A549 (cell line): ENCODE results near the gene CCDC63. TPM values are rescaled to one million over a fixed set of nuclear protein-coding genes. Genes with fewer than 3 reads are reported as not detected.

ENCODE experiments used
- ATAC-seq, 2 experiments: fragments of 200-7000 bp in 1 of 2; fragments of >200 bp in 1 of 2; cut with Nextera tagmentation in 1 of 2; cut with Tn5 transposase in 1 of 2; 3 replicates each; pipeline versions ENCODE4 v1.8.0 to v1.9.1; 2018 to 2020; ENCODE audit warnings: mild to moderate bottlenecking in 1 of 2, moderate library complexity in 1 of 2
- CTCF ChIA-PET: fragments of 300-600 bp; sonication (Branson Sonifier 250); formaldehyde crosslinking; extraction: SDS; loops from one replicate; lab custom pipeline; 2021; ENCODE audit warnings: antibody characterized with exemption, inconsistent platforms; lab: Yijun Ruan, JAX
- POLR2A ChIA-PET: fragments of 350-600 bp; formaldehyde crosslinking; extraction: SDS; loops from one replicate; lab custom pipeline; 2021; ENCODE audit warnings: antibody characterized with exemption, inconsistent platforms; lab: Yijun Ruan, JAX
- DNase-seq, 2 experiments: peaks; one replicate each; pipeline versions ENCODE4 v3.0.0 to v3.0.0-alpha.2; 2011 to 2016; ENCODE audit warnings: low read depth in 1 of 2, low spot score in 1 of 2
- FAIRE-seq: peaks from 2 replicates; lab custom pipeline; 2011; peaks lifted over from hg19 to GRCh38; lab: Jason Lieb, UNC
- H3K27ac ChIP-seq, 2 experiments: fragments of >200 bp; sonication (Bioruptor Twin); formaldehyde crosslinking; 3 replicates each; pipeline ENCODE4 v1.5.1; 2016 to 2017
- H3K4me1 ChIP-seq: fragments of >200 bp; sonication (Bioruptor Twin); formaldehyde crosslinking; 3 replicates; pipeline ENCODE4 v1.6.1; 2016
- H3K4me2 ChIP-seq: fragments of >200 bp; sonication (Bioruptor Twin); formaldehyde crosslinking; 3 replicates; pipeline ENCODE4 v1.6.1; 2016
- H3K4me3 ChIP-seq: fragments of >200 bp; sonication (Bioruptor Twin); formaldehyde crosslinking; 3 replicates; pipeline ENCODE4 v1.5.1; 2016
- H3K9me3 ChIP-seq: fragments of >200 bp; sonication (Bioruptor Twin); formaldehyde crosslinking; 3 replicates; pipeline ENCODE4 v1.6.1; 2016
- CBX2 ChIP-seq: fragments of 200-600 bp; sonication (generic); IDR thresholded peaks from 2 replicates; pipeline ENCODE4 v1.6.1; 2016; ENCODE audit warnings: low read depth, mild to moderate bottlenecking, borderline replicate concordance
- CHD2 ChIP-seq: fragments of 150-350 bp; IDR thresholded peaks from 2 replicates; pipeline ENCODE4 v1.6.1; 2014; ENCODE audit warnings: low read length; ENCODE audit not compliant: partially characterized antibody
- FOSB ChIP-seq: fragments of 250-450 bp; sonication (Bioruptor Pico); IDR thresholded peaks from 2 replicates; pipeline ENCODE4 v1.5.0; 2020; ENCODE audit warnings: mild to moderate bottlenecking, moderate library complexity
- FOSL2 ChIP-seq, 2 experiments: fragments of 450-650 bp in 1 of 2; fragments of >200 bp in 1 of 2; sonication (Bioruptor Twin) in 1 of 2; formaldehyde crosslinking; IDR thresholded peaks; 2 replicates each; pipeline versions ENCODE4 v1.5.0 to v1.6.1; 2016 to 2020; ENCODE audit warnings: mild to moderate bottlenecking in 1 of 2, moderate library complexity in 1 of 2
- FOXS1 ChIP-seq: fragments of 250-450 bp; sonication (Bioruptor Pico); IDR thresholded peaks from 2 replicates; pipeline ENCODE4 v1.5.0; 2020; ENCODE audit warnings: mild to moderate bottlenecking, moderate library complexity
- GATA3 ChIP-seq: IDR thresholded peaks from 2 replicates; pipeline ENCODE4 v1.6.1; 2012; ENCODE audit warnings: borderline replicate concordance
- HDAC2 ChIP-seq: fragments of 200-600 bp; sonication (generic); IDR thresholded peaks from 2 replicates; pipeline ENCODE4 v1.6.1; 2016
- HOXA7 ChIP-seq: fragments of 250-450 bp; sonication (Bioruptor Pico); IDR thresholded peaks from 2 replicates; pipeline ENCODE4 v1.5.0; 2020; ENCODE audit warnings: mild to moderate bottlenecking, moderate library complexity
- HOXB13 ChIP-seq: fragments of 250-450 bp; sonication (Bioruptor Pico); IDR thresholded peaks from 2 replicates; pipeline ENCODE4 v1.5.0; 2020; ENCODE audit warnings: low read depth, mild to moderate bottlenecking, moderate library complexity
- JUN ChIP-seq, 2 experiments: fragments of >200 bp; sonication (Bioruptor Twin); formaldehyde crosslinking; IDR thresholded peaks; 2 replicates in 1 of 2; 3 replicates in 1 of 2; pipeline ENCODE4 v1.6.1; 2016 to 2017
- JUNB ChIP-seq: fragments of >200 bp; sonication (Bioruptor Twin); formaldehyde crosslinking; IDR thresholded peaks from 2 replicates; pipeline ENCODE4 v1.6.1; 2016
- KDM1A ChIP-seq: fragments of 200-600 bp; sonication (generic); IDR thresholded peaks from 2 replicates; pipeline ENCODE4 v1.6.1; 2016; ENCODE audit warnings: low read depth, mild to moderate bottlenecking
- MAFK ChIP-seq: fragments of 450-650 bp; IDR thresholded peaks from 2 replicates; pipeline ENCODE4 v1.6.1; 2014; ENCODE audit not compliant: partially characterized antibody
- MAZ ChIP-seq: fragments of 150-350 bp; IDR thresholded peaks from 2 replicates; pipeline ENCODE4 v1.6.1; 2014; ENCODE audit warnings: antibody characterized with exemption, low read depth, low read length, borderline replicate concordance
- NR3C1 ChIP-seq: fragments of >200 bp; sonication (Bioruptor Twin); formaldehyde crosslinking; IDR thresholded peaks from 3 replicates; pipeline ENCODE4 v1.6.1; 2017
- POLR2A ChIP-seq: IDR thresholded peaks from 2 replicates; pipeline ENCODE4 v1.6.1; 2012; ENCODE audit warnings: mild to moderate bottlenecking, low read length
- RARB ChIP-seq: fragments of 250-450 bp; sonication (Bioruptor Pico); IDR thresholded peaks from 2 replicates; pipeline ENCODE4 v1.8.0; 2021; ENCODE audit warnings: mild to moderate bottlenecking, moderate library complexity
- RCOR1 ChIP-seq: fragments of 150-350 bp; IDR thresholded peaks from 2 replicates; pipeline ENCODE4 v1.6.1; 2014; ENCODE audit warnings: antibody characterized with exemption, low read length, low read depth
- RFX5 ChIP-seq: fragments of 450-650 bp; IDR thresholded peaks from 2 replicates; pipeline ENCODE4 v1.7.1; 2014; ENCODE audit warnings: antibody characterized with exemption, mild to moderate bottlenecking, moderate library complexity
- RNF2 ChIP-seq: fragments of 200-600 bp; sonication (generic); IDR thresholded peaks from 2 replicates; pipeline ENCODE4 v1.6.1; 2016; ENCODE audit warnings: low read depth, mild to moderate bottlenecking, antibody characterized with exemption, moderate library complexity, borderline replicate concordance
- TFCP2L1 ChIP-seq: fragments of 250-450 bp; sonication (Bioruptor Pico); IDR thresholded peaks from 2 replicates; pipeline ENCODE4 v1.5.0; 2021; ENCODE audit warnings: mild to moderate bottlenecking
- TP53 ChIP-seq: fragments of 250-450 bp; sonication (Bioruptor Pico); IDR thresholded peaks from 2 replicates; pipeline ENCODE4 v1.5.0; 2021; ENCODE audit warnings: mild to moderate bottlenecking, moderate library complexity
- ZC3H11A ChIP-seq: fragments of 450-650 bp; IDR thresholded peaks from 2 replicates; pipeline ENCODE4 v1.6.1; 2014; ENCODE audit warnings: antibody characterized with exemption, mild to moderate bottlenecking
- ZNF302 ChIP-seq: fragments of 250-450 bp; sonication (Bioruptor Pico); IDR thresholded peaks from 2 replicates; pipeline ENCODE4 v1.9.0; 2021; ENCODE audit warnings: inconsistent platforms, mild to moderate bottlenecking, moderate library complexity
- ZSCAN20 ChIP-seq: fragments of 250-450 bp; sonication (Bioruptor Pico); IDR thresholded peaks from 2 replicates; pipeline ENCODE4 v1.8.0; 2022; ENCODE audit warnings: mild to moderate bottlenecking, moderate library complexity
- WGBS: methylation state at CpG from one replicate; pipeline ENCODE4 v1.1.6; 2017; ENCODE audit errors: missing lambda C conversion rate; 5-methylcytosine and 5-hydroxymethylcytosine counted together
- polyA plus RNA-seq, 4 experiments: library from polyadenylated mRNA; depleted of rRNA in 3 of 4; stranded (reverse); fragments of >200 nt; fragmentation: RNase III in 1 of 4; extraction: RNeasy Plus Mini Kit Qiagen cat#74134 plus additional on column Dnase treatment in 1 of 4; gene quantifications; 2 replicates in 3 of 4; 3 replicates in 1 of 4; pipeline ENCODE4 v1.2.3, GENCODE V29; 2011 to 2017
- TF ChIP-seq, protein P1 (sequence below): fragments of 200-600 bp; sonication (generic); IDR thresholded peaks from 2 replicates; pipeline ENCODE4 v1.6.1; 2016; ENCODE audit warnings: antibody characterized with exemption, mild to moderate bottlenecking, moderate library complexity
- TF ChIP-seq, protein P2 (sequence below): fragments of 250-450 bp; sonication (Bioruptor Pico); IDR thresholded peaks from 2 replicates; pipeline ENCODE4 v1.5.0; 2021; ENCODE audit warnings: mild to moderate bottlenecking, moderate library complexity, borderline replicate concordance
- TF ChIP-seq, protein P3 (sequence below): fragments of >200 bp; sonication (Bioruptor Twin); formaldehyde crosslinking; IDR thresholded peaks from 2 replicates; pipeline ENCODE4 v1.6.1; 2016
- TF ChIP-seq, protein P4 (sequence below): IDR thresholded peaks from 2 replicates; pipeline ENCODE4 v1.6.1; 2012

The CCDC63 gene
- polyA plus RNA-seq, 2 of the 4 experiments (the other 2 are of a cell fraction) = 0.04 TPM; not detected in 1

DNA sequence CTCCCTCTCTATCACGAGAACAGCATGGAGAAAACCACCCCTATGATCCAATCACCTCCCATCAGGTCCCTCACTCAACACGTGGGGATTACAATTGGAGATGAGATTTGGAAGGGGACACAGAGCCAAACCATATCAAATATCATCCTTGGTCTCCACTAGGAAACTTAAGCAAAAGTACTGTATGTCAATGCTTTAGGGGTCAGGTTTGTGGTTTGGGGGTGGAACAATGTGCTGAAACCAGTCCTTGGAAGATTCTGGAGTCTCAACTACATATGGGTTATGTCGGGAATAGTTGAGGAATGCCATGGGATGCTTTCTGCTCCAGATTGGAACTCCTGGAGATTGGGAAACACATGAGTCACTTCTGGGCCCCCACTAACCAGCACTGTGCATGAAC is 48.3 kb upstream of the CCDC63 start (continued):
- TF ChIP-seq FOSL2 (IDR thresholded peaks at IDR 0.05) (no peak), FOSL2 (CRISPR knock-in tag; IDR thresholded peaks at IDR 0.05) (no peak), RARB (CRISPR knock-in tag) (no peak)

DNA sequence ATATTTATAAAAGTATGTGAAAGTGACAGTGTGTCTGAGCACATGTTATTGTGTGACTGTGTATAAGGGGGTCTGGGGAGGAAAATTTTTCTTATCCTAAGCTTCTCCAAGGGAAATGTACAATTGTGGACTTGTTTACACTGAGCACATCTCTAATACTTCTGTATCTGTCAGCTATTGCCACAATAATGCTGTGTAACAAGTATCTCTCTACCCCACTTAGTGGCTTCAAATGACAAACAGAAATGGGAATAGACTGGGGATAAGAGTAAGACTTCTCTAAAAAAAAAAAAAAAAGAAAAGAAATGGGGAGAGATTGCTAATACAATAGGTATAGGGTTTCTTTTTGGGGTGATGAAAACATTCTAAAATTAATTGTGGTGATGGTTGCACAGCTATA is 44.3 kb upstream of the CCDC63 start:
- Histone ChIP-seq H3K4me3 (no peak overlapping the region), H3K27ac (no peak overlapping the region), H3K4me2 (no peak overlapping the region), H3K9me3 (peaks cover 21% of the 10 kb centered on the region), H3K4me1 (no peaks in the 10 kb centered on the region)
- DNase-seq (no peak), ATAC-seq (no peak), FAIRE-seq (no peak)
- ChIA-PET POLR2A (no interaction called here), CTCF (interaction anchor here (1.1 to 3.0 kb wide), 2 partner anchors 24 to 98 kb away, joined by 3 to 9 read pairs; no protein-coding TSS in a partner anchor)
- TF ChIP-seq RARB (CRISPR knock-in tag) (no peak), RCOR1 (no peak), MAFK (no peak), FOSB (CRISPR knock-in tag) (no peak), TP53 (CRISPR knock-in tag) (no peak), ZNF302 (CRISPR knock-in tag) (no peak), KDM1A (no peak), RFX5 (no peak), JUNB (no peak), TFCP2L1 (no peak), CHD2 (no peak), ZC3H11A (no peak), CBX2 (no peak), HDAC2 (no peak), MAZ (no peak), RNF2 (no peak), ZSCAN20 (CRISPR knock-in tag) (no peak), JUN (IDR thresholded peaks at IDR 0.05) (no peak), NR3C1 (no peak), GATA3 (no peak)

DNA sequence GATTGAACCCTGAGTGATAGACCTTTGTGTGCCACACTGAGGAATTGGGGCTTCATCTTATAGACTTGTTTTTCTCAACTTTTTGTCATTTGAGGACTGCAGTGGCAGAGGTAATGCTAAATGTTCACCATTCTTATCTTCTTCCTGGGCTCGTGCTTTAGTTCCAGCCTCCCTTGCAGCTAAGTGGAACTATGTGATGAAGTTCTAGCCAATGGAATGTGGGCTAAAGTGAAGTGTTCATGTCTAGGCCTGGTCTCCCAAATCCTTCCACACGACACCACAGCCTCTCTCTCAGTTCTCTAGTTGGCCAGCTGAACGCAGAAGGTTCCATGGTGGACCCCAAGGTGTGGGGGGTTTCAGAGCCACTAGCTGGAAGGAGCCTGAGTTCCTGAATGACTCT is 42.4 kb upstream of the CCDC63 start:
- CTCF ChIA-PET = interaction anchor here (3.0 kb wide), 1 partner anchor 22 kb away, joined by 9 read pairs; no protein-coding TSS in a partner anchor
- FAIRE-seq (no peak), DNase-seq (no peak), ATAC-seq (no peak)
- H3K4me1 ChIP-seq = no peaks in the 10 kb centered on the region
- H3K9me3 ChIP-seq = peaks cover 21% of the 10 kb centered on the region
- H3K4me3 ChIP-seq = no peak overlapping the region
- H3K27ac ChIP-seq = no peak overlapping the region
- TF ChIP-seq, protein P1, sequence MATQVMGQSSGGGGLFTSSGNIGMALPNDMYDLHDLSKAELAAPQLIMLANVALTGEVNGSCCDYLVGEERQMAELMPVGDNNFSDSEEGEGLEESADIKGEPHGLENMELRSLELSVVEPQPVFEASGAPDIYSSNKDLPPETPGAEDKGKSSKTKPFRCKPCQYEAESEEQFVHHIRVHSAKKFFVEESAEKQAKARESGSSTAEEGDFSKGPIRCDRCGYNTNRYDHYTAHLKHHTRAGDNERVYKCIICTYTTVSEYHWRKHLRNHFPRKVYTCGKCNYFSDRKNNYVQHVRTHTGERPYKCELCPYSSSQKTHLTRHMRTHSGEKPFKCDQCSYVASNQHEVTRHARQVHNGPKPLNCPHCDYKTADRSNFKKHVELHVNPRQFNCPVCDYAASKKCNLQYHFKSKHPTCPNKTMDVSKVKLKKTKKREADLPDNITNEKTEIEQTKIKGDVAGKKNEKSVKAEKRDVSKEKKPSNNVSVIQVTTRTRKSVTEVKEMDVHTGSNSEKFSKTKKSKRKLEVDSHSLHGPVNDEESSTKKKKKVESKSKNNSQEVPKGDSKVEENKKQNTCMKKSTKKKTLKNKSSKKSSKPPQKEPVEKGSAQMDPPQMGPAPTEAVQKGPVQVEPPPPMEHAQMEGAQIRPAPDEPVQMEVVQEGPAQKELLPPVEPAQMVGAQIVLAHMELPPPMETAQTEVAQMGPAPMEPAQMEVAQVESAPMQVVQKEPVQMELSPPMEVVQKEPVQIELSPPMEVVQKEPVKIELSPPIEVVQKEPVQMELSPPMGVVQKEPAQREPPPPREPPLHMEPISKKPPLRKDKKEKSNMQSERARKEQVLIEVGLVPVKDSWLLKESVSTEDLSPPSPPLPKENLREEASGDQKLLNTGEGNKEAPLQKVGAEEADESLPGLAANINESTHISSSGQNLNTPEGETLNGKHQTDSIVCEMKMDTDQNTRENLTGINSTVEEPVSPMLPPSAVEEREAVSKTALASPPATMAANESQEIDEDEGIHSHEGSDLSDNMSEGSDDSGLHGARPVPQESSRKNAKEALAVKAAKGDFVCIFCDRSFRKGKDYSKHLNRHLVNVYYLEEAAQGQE = no peak
- TF ChIP-seq RFX5 (no peak), HOXB13 (CRISPR knock-in tag) (no peak), MAFK (no peak), TFCP2L1 (no peak), RNF2 (no peak), HDAC2 (no peak), JUNB (no peak), FOSL2 (IDR thresholded peaks at IDR 0.05) (no peak), FOSL2 (CRISPR knock-in tag; IDR thresholded peaks at IDR 0.05) (no peak), FOXS1 (no peak), MAZ (no peak), HOXA7 (CRISPR knock-in tag) (no peak), POLR2A (no peak), RCOR1 (no peak)
- TF ChIP-seq, protein P2, sequence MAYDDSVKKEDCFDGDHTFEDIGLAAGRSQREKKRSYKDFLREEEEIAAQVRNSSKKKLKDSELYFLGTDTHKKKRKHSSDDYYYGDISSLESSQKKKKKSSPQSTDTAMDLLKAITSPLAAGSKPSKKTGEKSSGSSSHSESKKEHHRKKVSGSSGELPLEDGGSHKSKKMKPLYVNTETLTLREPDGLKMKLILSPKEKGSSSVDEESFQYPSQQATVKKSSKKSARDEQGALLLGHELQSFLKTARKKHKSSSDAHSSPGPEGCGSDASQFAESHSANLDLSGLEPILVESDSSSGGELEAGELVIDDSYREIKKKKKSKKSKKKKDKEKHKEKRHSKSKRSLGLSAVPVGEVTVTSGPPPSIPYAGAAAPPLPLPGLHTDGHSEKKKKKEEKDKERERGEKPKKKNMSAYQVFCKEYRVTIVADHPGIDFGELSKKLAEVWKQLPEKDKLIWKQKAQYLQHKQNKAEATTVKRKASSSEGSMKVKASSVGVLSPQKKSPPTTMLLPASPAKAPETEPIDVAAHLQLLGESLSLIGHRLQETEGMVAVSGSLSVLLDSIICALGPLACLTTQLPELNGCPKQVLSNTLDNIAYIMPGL (CRISPR knock-in tag) = no peak
- TF ChIP-seq, protein P3, sequence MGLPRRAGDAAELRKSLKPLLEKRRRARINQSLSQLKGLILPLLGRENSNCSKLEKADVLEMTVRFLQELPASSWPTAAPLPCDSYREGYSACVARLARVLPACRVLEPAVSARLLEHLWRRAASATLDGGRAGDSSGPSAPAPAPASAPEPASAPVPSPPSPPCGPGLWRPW = no peak
- TF ChIP-seq, protein P4, sequence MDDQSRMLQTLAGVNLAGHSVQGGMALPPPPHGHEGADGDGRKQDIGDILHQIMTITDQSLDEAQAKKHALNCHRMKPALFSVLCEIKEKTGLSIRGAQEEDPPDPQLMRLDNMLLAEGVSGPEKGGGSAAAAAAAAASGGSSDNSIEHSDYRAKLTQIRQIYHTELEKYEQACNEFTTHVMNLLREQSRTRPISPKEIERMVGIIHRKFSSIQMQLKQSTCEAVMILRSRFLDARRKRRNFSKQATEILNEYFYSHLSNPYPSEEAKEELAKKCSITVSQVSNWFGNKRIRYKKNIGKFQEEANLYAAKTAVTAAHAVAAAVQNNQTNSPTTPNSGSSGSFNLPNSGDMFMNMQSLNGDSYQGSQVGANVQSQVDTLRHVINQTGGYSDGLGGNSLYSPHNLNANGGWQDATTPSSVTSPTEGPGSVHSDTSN = no peak
- TF ChIP-seq, all 56 proteins: peak for 0
- no peak overlapping the region for H3K4me2 ChIP-seq
- 26% methylated on average over 3 of the region's 3 CpGs for WGBS
- POLR2A ChIA-PET = no interaction called here
